A673 (cell line): ENCODE data around the gene HYDIN. TPM values are rescaled to one million over a fixed set of nuclear protein-coding genes. Genes with fewer than 3 reads are reported as not detected.

Experiments
- BruUV-seq: library from RNA; stranded (reverse); fragments of 400-500 nt; replicated peaks from 2 replicates; lab custom pipeline; 2021; lab: Mats Ljungman, UMichigan
- CTCF ChIA-PET: fragments of 300-600 bp; sonication (Branson Sonifier 250); formaldehyde crosslinking; loops from one replicate; lab custom pipeline; 2022; ENCODE audit warnings: antibody characterized with exemption; lab: Charles Lee
- POLR2A ChIA-PET: fragments of 300-600 bp; sonication (Branson Sonifier 250); formaldehyde crosslinking; loops from one replicate; lab custom pipeline; 2022; ENCODE audit warnings: antibody characterized with exemption; ENCODE audit not compliant: low non-redundant PET; lab: Charles Lee
- DNase-seq: peaks from one replicate; pipeline ENCODE4 v3.0.0-alpha.2; 2015; ENCODE audit warnings: low spot score
- H3K27ac ChIP-seq: fragments of 200-600 bp; sonication (generic); 2 replicates; pipeline ENCODE4 v1.5.1; 2016; ENCODE audit warnings: mixed run types, low read depth, mild to moderate bottlenecking, mixed read lengths, antibody characterized with exemption, low read length; ENCODE audit not compliant: poor library complexity, severe bottlenecking
- H3K27me3 ChIP-seq: fragments of 200-600 bp; sonication (generic); replicated peaks from 2 replicates; pipeline ENCODE4 v1.6.1; 2017; ENCODE audit warnings: mixed run types, low read depth, mild to moderate bottlenecking, mixed read lengths, antibody characterized with exemption, low read length; ENCODE audit not compliant: insufficient read depth, poor library complexity
- H3K36me3 ChIP-seq: fragments of 200-600 bp; sonication (generic); 2 replicates; pipeline ENCODE4 v1.6.1; 2016; ENCODE audit warnings: mixed run types, mild to moderate bottlenecking, mixed read lengths, antibody characterized with exemption, low read length; ENCODE audit not compliant: insufficient read depth, poor library complexity, severe bottlenecking
- H3K4me1 ChIP-seq: fragments of 200-600 bp; sonication (generic); 2 replicates; pipeline ENCODE4 v1.6.1; 2017; ENCODE audit warnings: mixed run types, mild to moderate bottlenecking, mixed read lengths, antibody characterized with exemption, low read length; ENCODE audit not compliant: insufficient read depth, poor library complexity, severe bottlenecking
- H3K4me3 ChIP-seq: fragments of 200-600 bp; sonication (generic); 2 replicates; pipeline ENCODE4 v1.5.1; 2016; ENCODE audit warnings: low read depth, mixed run types, mild to moderate bottlenecking, mixed read lengths, low read length; ENCODE audit not compliant: poor library complexity, severe bottlenecking
- H3K9me3 ChIP-seq: fragments of 200-600 bp; sonication (generic); 2 replicates; pipeline ENCODE4 v1.6.1; 2016; ENCODE audit warnings: mixed run types, low read depth, mild to moderate bottlenecking, mixed read lengths, antibody characterized with exemption, low read length; ENCODE audit not compliant: poor library complexity, severe bottlenecking
- EZH2 ChIP-seq: fragments of 200-600 bp; sonication (generic); IDR thresholded peaks from 2 replicates; pipeline ENCODE4 v1.6.1; 2017; ENCODE audit warnings: borderline replicate concordance, low read depth, mild to moderate bottlenecking, mixed read lengths, antibody characterized with exemption, low read length; ENCODE audit not compliant: poor library complexity, severe bottlenecking
- intact Hi-C: fragments of 100-400 bp; cut with micrococcal nuclease; formaldehyde crosslinking; loops from one replicate; pipeline ENCODE4 v1.10.0; 2022; ENCODE audit not compliant: unreplicated experiment
- total RNA-seq: library from RNA; stranded (reverse); gene quantifications from 2 replicates; pipeline ENCODE4 v1.2.3, GENCODE V29; 2021
- TF ChIP-seq, protein P1 (sequence below): fragments of 300-800, 200-600 bp; sonication (generic); conservative IDR thresholded peaks from 2 replicates; pipeline ENCODE4 v1.5.1; 2017; ENCODE audit warnings: low read depth, mild to moderate bottlenecking, antibody characterized with exemption, low read length, moderate library complexity, mixed read lengths

The HYDIN gene
- total RNA-seq, 1 experiment from 2014 or later: not detected

DNA sequence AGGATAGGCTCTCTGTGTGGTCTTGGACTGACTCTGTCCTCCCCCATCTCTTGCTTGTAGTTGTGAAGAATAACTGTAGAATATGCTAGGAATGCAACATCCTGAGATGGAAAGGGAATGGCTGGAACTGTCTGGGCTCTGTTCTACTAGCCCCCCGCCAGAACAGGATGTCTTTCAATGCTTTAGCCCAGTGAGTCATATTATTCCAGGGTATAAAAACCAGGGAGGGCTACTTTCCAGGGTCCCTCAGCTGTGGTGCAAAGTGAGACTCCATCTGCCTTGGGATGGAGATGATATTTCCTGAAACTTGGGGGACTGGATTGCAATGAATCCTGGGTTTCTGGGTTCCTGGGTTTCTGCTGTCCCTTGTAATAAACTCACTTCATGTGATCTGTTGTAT, 32.1 kb downstream of the HYDIN start:
- no peak for TF ChIP-seq EZH2
- TF ChIP-seq, protein P1, sequence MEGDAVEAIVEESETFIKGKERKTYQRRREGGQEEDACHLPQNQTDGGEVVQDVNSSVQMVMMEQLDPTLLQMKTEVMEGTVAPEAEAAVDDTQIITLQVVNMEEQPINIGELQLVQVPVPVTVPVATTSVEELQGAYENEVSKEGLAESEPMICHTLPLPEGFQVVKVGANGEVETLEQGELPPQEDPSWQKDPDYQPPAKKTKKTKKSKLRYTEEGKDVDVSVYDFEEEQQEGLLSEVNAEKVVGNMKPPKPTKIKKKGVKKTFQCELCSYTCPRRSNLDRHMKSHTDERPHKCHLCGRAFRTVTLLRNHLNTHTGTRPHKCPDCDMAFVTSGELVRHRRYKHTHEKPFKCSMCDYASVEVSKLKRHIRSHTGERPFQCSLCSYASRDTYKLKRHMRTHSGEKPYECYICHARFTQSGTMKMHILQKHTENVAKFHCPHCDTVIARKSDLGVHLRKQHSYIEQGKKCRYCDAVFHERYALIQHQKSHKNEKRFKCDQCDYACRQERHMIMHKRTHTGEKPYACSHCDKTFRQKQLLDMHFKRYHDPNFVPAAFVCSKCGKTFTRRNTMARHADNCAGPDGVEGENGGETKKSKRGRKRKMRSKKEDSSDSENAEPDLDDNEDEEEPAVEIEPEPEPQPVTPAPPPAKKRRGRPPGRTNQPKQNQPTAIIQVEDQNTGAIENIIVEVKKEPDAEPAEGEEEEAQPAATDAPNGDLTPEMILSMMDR: no peak
- peaks cover 4% of the 10 kb centered on the region for H3K9me3 ChIP-seq
- CTCF ChIA-PET: no interaction called here

DNA sequence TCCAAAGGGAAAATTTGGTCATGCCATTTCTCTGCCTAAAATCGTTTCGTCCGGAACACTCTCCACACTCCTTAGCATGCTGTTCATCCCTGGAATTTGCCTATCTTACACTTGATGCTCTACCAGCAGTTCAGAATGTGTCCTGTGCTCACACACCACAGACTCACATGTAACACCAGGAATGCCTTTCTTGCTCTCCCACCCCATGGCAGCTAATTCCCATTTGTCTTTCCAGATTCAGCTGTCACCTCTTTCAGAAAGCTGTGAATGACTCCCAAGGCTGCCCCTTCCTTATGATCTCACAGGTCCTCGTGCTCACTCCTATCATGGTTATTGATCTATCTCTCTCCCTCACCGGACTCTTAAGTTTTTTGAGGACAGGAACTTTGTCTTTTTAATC, 38.1 kb downstream of the HYDIN start:
- Histone ChIP-seq H3K4me3 (no peak overlapping the region), H3K27ac (no peak overlapping the region), H3K27me3 (peaks cover 75% of the 10 kb centered on the region), H3K4me1 (no peaks in the 10 kb centered on the region), H3K36me3 (no peaks in the 10 kb centered on the region), H3K9me3 (no peaks in the 10 kb centered on the region)
- no peak for DNase-seq
- BruUV-seq: no TSS peak
- TF ChIP-seq EZH2: no peak
- TF ChIP-seq, protein P1: no peak
- CTCF ChIA-PET: no interaction called here
- intact Hi-C loops: no loop called here
- POLR2A ChIA-PET: no interaction called here

More for the DNA sequence above, 32.1 kb downstream of the HYDIN start:
- Histone ChIP-seq H3K27ac (no peak overlapping the region), H3K36me3 (no peaks in the 10 kb centered on the region), H3K27me3 (peaks cover 18% of the 10 kb centered on the region), H3K4me3 (no peak overlapping the region), H3K4me1 (no peaks in the 10 kb centered on the region)
- POLR2A ChIA-PET: no interaction called here
- BruUV-seq: no TSS peak
- DNase-seq: no peak
- intact Hi-C loops: no loop called here

GRCh38 chr16:71188956-71189712, 41.4 kb downstream of the HYDIN start:
- CTCF ChIA-PET: no interaction called here
- intact Hi-C loops: no loop called here
- no peak for DNase-seq
- no peaks in the 10 kb centered on the region for H3K9me3 ChIP-seq
- H3K4me3 ChIP-seq: no peak overlapping the region
- H3K36me3 ChIP-seq: no peaks in the 10 kb centered on the region
- peaks cover 90% of the 10 kb centered on the region for H3K27me3 ChIP-seq
- POLR2A ChIA-PET: no interaction called here
- H3K27ac ChIP-seq: no peak overlapping the region
- TF ChIP-seq, protein P1: no peak
- TF ChIP-seq EZH2: no peak
- no peaks in the 10 kb centered on the region for H3K4me1 ChIP-seq
- BruUV-seq: no TSS peak
